H1 (cell line): ENCODE data around the gene TMEM35A. TPM values are rescaled to one million over a fixed set of nuclear protein-coding genes. Genes with fewer than 3 reads are reported as not detected.

Source experiments
- SIN3A ChIP-seq, 2 experiments: IDR thresholded peaks in 1 of 2; conservative IDR thresholded peaks in 1 of 2; 2 replicates each; pipeline ENCODE4 v1.6.1; 2011 to 2012; ENCODE audit warnings: low read length in 2 of 2, improper control_type of control experiment in 1 of 2, low read depth in 1 of 2, mild to moderate bottlenecking in 1 of 2
- YY1 ChIP-seq: IDR thresholded peaks from 2 replicates; pipeline ENCODE4 v1.6.1; 2011; ENCODE audit warnings: low read depth, mild to moderate bottlenecking, low read length
- polyA plus RNA-seq, 7 experiments: library from polyadenylated mRNA; depleted of rRNA in 3 of 7; stranded (reverse) in 5 of 7; unstranded in 2 of 7; fragments of >200 nt in 5 of 7; fragments of 200-250 nt in 2 of 7; gene quantifications; 1 replicate in 5 of 7; 2 replicates in 1 of 7; 4 replicates in 1 of 7; pipeline versions ENCODE4 v1.2.1 to v1.2.3, GENCODE V29; 2011 to 2013; ENCODE audit warnings: missing spikeins in 2 of 7, mixed read lengths in 2 of 7
- total RNA-seq: library from RNA; stranded (reverse); fragmentation: NEBNext Ultra II Directional; extraction: Animal tissue kit (Norgen Biotek cat#: 25700); gene quantifications from 2 replicates; pipeline ENCODE4 v1.2.1, GENCODE V29; 2021

TMEM35A gene
- total and polyA plus RNA-seq, 2 of the 8 experiments (the other 6 are each of a cell fraction or from before 2014, with no cell fraction given) = 5.5 to 5.8 TPM

GRCh38 chrX:101071582-101071981 lies 7.1 kb upstream of the TMEM35A start (continued):
- TF ChIP-seq SIN3A (conservative IDR thresholded peaks at IDR 0.05 in 1 of 2, IDR thresholded peaks at IDR 0.05 in 1 of 2; ENCODE audit: low read depth in 1 of 2, low read length in 2 of 2) (no peak), YY1 (no peak)
